Measurements from ENCODE around the gene GJC3. TPM values are rescaled to one million over a fixed set of nuclear protein-coding genes. Genes with fewer than 3 reads are reported as not detected.

GJC3 gene
- total and polyA plus RNA-seq, 4 donors = 0.07 to 0.31 (median 0.22) TPM; not detected in 1

GRCh38 chr7:99947608-99948007 is 18.2 kb upstream of the GJC3 start:
- no peak overlapping the region for H3K27ac ChIP-seq (ENCODE audit: low read depth in 1 of 2, low read length in 1 of 2)
- no peak for ATAC-seq (ENCODE audit: insufficient read depth, low FRiP score)

GRCh38 chr7:99944497-99945070 is 15.2 kb upstream of the GJC3 start:
- WGBS, 2 donors = 64 to 67% methylated on average over 4 of the region's 4 CpGs
- DNase-seq (no peak), ATAC-seq (ENCODE audit: insufficient read depth, low FRiP score) (no peak)
- H3K4me1 ChIP-seq (ENCODE audit: control insufficient read depth in 5 of 5, insufficient read depth in 5 of 5, low read length in 5 of 5) = no peaks in the 10 kb centered on the region
- H3K4me3 ChIP-seq = no peak overlapping the region
- H3K27ac ChIP-seq (ENCODE audit: low read depth in 1 of 2, low read length in 1 of 2) = no peak overlapping the region
- TF ChIP-seq CTCF (IDR thresholded peaks at IDR 0.05; ENCODE audit: control extremely low read depth, extremely low read depth) = no peak
- H3K27me3 ChIP-seq (ENCODE audit: control insufficient read depth in 3 of 3, insufficient read depth in 3 of 3, low read length in 2 of 3) = peaks cover 0 to 4% (median 0%) of the 10 kb centered on the region in 3 donors
- H3K36me3 ChIP-seq (ENCODE audit: control insufficient read depth in 4 of 4, insufficient read depth in 4 of 4, low read length in 4 of 4) = no peaks in the 10 kb centered on the region
- H3K9me3 ChIP-seq (ENCODE audit: control insufficient read depth in 4 of 4, insufficient read depth in 3 of 4, low read length in 3 of 4) = no peaks in the 10 kb centered on the region
- H3K9ac ChIP-seq (ENCODE audit: insufficient read depth in 1 of 2, low read length in 2 of 2) = no peak overlapping the region

More at GRCh38 chr7:99947608-99948007, 18.2 kb upstream of the GJC3 start:
- TF ChIP-seq CTCF (IDR thresholded peaks at IDR 0.05; ENCODE audit: control extremely low read depth, extremely low read depth) = no peak
- 84 to 91% methylated on average over 1 of the region's 1 CpG for WGBS, 2 donors
- no peak for DNase-seq
- Histone ChIP-seq H3K27me3 (ENCODE audit: control insufficient read depth in 3 of 3, insufficient read depth in 3 of 3, low read length in 2 of 3) (peaks cover 0 to 4% (median 0%) of the 10 kb centered on the region in 3 donors), H3K4me3 (no peak overlapping the region), H3K9ac (ENCODE audit: insufficient read depth in 1 of 2, low read length in 2 of 2) (no peak overlapping the region), H3K4me1 (ENCODE audit: control insufficient read depth in 5 of 5, insufficient read depth in 5 of 5, low read length in 5 of 5) (no peaks in the 10 kb centered on the region), H3K9me3 (ENCODE audit: control insufficient read depth in 4 of 4, insufficient read depth in 3 of 4, low read length in 3 of 4) (peaks cover 0 to 3% (median 1%) of the 10 kb centered on the region in 4 donors), H3K36me3 (ENCODE audit: control insufficient read depth in 4 of 4, insufficient read depth in 4 of 4, low read length in 4 of 4) (no peaks in the 10 kb centered on the region)

- no peak overlapping the region for H3K4me3 ChIP-seq
- no peaks in the 10 kb centered on the region for H3K4me1 ChIP-seq (ENCODE audit: control insufficient read depth in 5 of 5, insufficient read depth in 5 of 5, low read length in 5 of 5)
- no peaks in the 10 kb centered on the region for H3K36me3 ChIP-seq (ENCODE audit: control insufficient read depth in 4 of 4, insufficient read depth in 4 of 4, low read length in 4 of 4)
- H3K27me3 ChIP-seq (ENCODE audit: control insufficient read depth in 3 of 3, insufficient read depth in 3 of 3, low read length in 2 of 3) = peaks cover 0 to 4% (median 0%) of the 10 kb centered on the region in 3 donors
- WGBS, 2 donors = 36 to 38% methylated on average over 14 of the region's 14 CpGs
- no peaks in the 10 kb centered on the region for H3K9me3 ChIP-seq (ENCODE audit: control insufficient read depth in 4 of 4, insufficient read depth in 3 of 4, low read length in 3 of 4)
- no peak for ATAC-seq (ENCODE audit: insufficient read depth, low FRiP score)
- DNase-seq = no peak
- no peak overlapping the region for H3K27ac ChIP-seq (ENCODE audit: low read depth in 1 of 2, low read length in 1 of 2)
- TF ChIP-seq CTCF (IDR thresholded peaks at IDR 0.05; ENCODE audit: control extremely low read depth, extremely low read depth) = no peak
- H3K9ac ChIP-seq (ENCODE audit: insufficient read depth in 1 of 2, low read length in 2 of 2) = no peak overlapping the region
Measured at GRCh38 chr7:99943641-99944496, 14.4 kb upstream of the GJC3 start.
